ENCODE results near the gene AAGAB. TPM values are rescaled to one million over a fixed set of nuclear protein-coding genes. Genes with fewer than 3 reads are reported as not detected.

Gene AAGAB
- total RNA-seq, 1 experiment from 2014 or later, result 52.0 TPM

GRCh38 chr15:67190326-67190725, 64.1 kb downstream of the AAGAB start:
- no peak overlapping the region for H2AFZ ChIP-seq (ENCODE audit: low read depth, low read length, poor library complexity, severe bottlenecking)
- no peak overlapping the region for H3K4me2 ChIP-seq (ENCODE audit: low read length)
- ChIA-PET CTCF (no interaction called here), POLR2A (no interaction called here), RAD21 (ENCODE audit: low non-redundant PET in 1 of 2, low total read pairs in 2 of 2, uncharacterized antibody in 2 of 2, unreplicated experiment in 2 of 2) (no interaction called here)
- no peaks in the 10 kb centered on the region for H3K9me2 ChIP-seq (ENCODE audit: insufficient read depth)
- no peaks in the 10 kb centered on the region for H3K4me1 ChIP-seq (ENCODE audit: control insufficient read depth in 1 of 2, insufficient read depth in 2 of 2, low read length in 2 of 2)
- TF ChIP-seq SRF (IDR thresholded peaks at IDR 0.05; ENCODE audit: low read depth) (no peak), ZBTB33 (IDR thresholded peaks at IDR 0.05; ENCODE audit: extremely low read depth, insufficient replicate concordance, low read length) (no peak), EZH2 (IDR thresholded peaks at IDR 0.05) (no peak), POLR2A (IDR thresholded peaks at IDR 0.05; ENCODE audit: borderline replicate concordance, extremely low read depth, insufficient read depth, insufficient read length) (no peak), EZH2phosphoT487 (IDR thresholded peaks at IDR 0.05; ENCODE audit: borderline replicate concordance) (no peak), SP1 (IDR thresholded peaks at IDR 0.05; ENCODE audit: low read depth) (no peak), SIN3A (IDR thresholded peaks at IDR 0.05; ENCODE audit: low read depth) (no peak)
- DNase-seq (ENCODE audit: low read depth, low spot score), result no peak
- no peaks in the 10 kb centered on the region for H3K27me3 ChIP-seq (ENCODE audit: insufficient read depth, low read length)
- no peaks in the 10 kb centered on the region for H4K20me1 ChIP-seq (ENCODE audit: insufficient read depth)
- H3K9ac ChIP-seq (ENCODE audit: low read length), result no peak overlapping the region
- BruUV-seq (replicated peaks), result no TSS peak
- H3K27ac ChIP-seq (ENCODE audit: low read depth, low read length), result no peak overlapping the region
- no peaks in the 10 kb centered on the region for H3K9me3 ChIP-seq (ENCODE audit: control insufficient read depth in 1 of 2, insufficient read depth in 1 of 2, low read depth in 1 of 2, low read length in 2 of 2)
- intact Hi-C loops (cut with micrococcal nuclease), result no loop called here
- no peak overlapping the region for H3K4me3 ChIP-seq (replicated peaks in 1 of 2; ENCODE audit: low read depth in 1 of 2, low read length in 2 of 2)
- no peaks in the 10 kb centered on the region for H3K79me2 ChIP-seq (ENCODE audit: insufficient read depth, low read length)
- no peak for ATAC-seq
- H3K36me3 ChIP-seq (ENCODE audit: control insufficient read depth in 1 of 2, insufficient read depth in 2 of 2, low read length in 2 of 2), result peaks cover 18 to 55% of the 10 kb centered on the region in 2 experiments

- peak overlapping the region; percentile 32; the same call in 1 of the 2 replicates for H3K27ac ChIP-seq (ENCODE audit: low read depth, low read length)
- no peaks in the 10 kb centered on the region for H4K20me1 ChIP-seq (ENCODE audit: insufficient read depth)
- POLR2A ChIA-PET, result interaction anchor here (0.6 kb wide), 1 partner anchor 40 kb away, joined by 3 read pairs; no protein-coding TSS in a partner anchor
- no peaks in the 10 kb centered on the region for H3K9me2 ChIP-seq (ENCODE audit: insufficient read depth)
- H3K36me3 ChIP-seq (ENCODE audit: control insufficient read depth in 1 of 2, insufficient read depth in 2 of 2, low read length in 2 of 2), result peaks cover 21 to 60% of the 10 kb centered on the region in 2 experiments
- TF ChIP-seq CTCF (IDR thresholded peaks at IDR 0.05 in 2 of 3, conservative IDR thresholded peaks at IDR 0.05 in 1 of 3; ENCODE audit: borderline replicate concordance in 1 of 3, insufficient read depth in 1 of 3, low read depth in 2 of 3, low read length in 2 of 3) (no peak), ZBTB33 (IDR thresholded peaks at IDR 0.05; ENCODE audit: extremely low read depth, insufficient replicate concordance, low read length) (no peak), SIN3A (IDR thresholded peaks at IDR 0.05; ENCODE audit: low read depth) (no peak), SP1 (IDR thresholded peaks at IDR 0.05; ENCODE audit: low read depth) (no peak), SRF (IDR thresholded peaks at IDR 0.05; ENCODE audit: low read depth) (no peak), FOSL1 (IDR thresholded peaks at IDR 0.05; ENCODE audit: low read depth) (no peak)
- DNase-seq (ENCODE audit: low read depth, low spot score) (no peak), ATAC-seq (no peak)
- no peaks in the 10 kb centered on the region for H3K4me1 ChIP-seq (ENCODE audit: control insufficient read depth in 1 of 2, insufficient read depth in 2 of 2, low read length in 2 of 2)
- H3K4me3 ChIP-seq (replicated peaks in 1 of 2; ENCODE audit: low read depth in 1 of 2, low read length in 2 of 2), result no peak overlapping the region
- no TSS peak for BruUV-seq (replicated peaks)
- CTCF ChIA-PET, result interaction anchor here (1.0 kb wide), 1 partner anchor 243 kb away, joined by 3 read pairs; no protein-coding TSS in a partner anchor
- no peaks in the 10 kb centered on the region for H3K27me3 ChIP-seq (ENCODE audit: insufficient read depth, low read length)
- RAD21 ChIA-PET (ENCODE audit: low non-redundant PET in 1 of 2, low total read pairs in 2 of 2, uncharacterized antibody in 2 of 2, unreplicated experiment in 2 of 2), result no interaction called here
- no peaks in the 10 kb centered on the region for H3K79me2 ChIP-seq (ENCODE audit: insufficient read depth, low read length)
- no peak overlapping the region for H3K9ac ChIP-seq (ENCODE audit: low read length)
- no peaks in the 10 kb centered on the region for H3K9me3 ChIP-seq (ENCODE audit: control insufficient read depth in 1 of 2, insufficient read depth in 1 of 2, low read depth in 1 of 2, low read length in 2 of 2)
- intact Hi-C loops (cut with micrococcal nuclease), result no loop called here
- H3K4me2 ChIP-seq (ENCODE audit: low read length), result no peak overlapping the region
- no peak overlapping the region for H2AFZ ChIP-seq (ENCODE audit: low read depth, low read length, poor library complexity, severe bottlenecking)
Observed at GRCh38 chr15:67189326-67190051, 65.0 kb downstream of the AAGAB start.

All from HCT116 (cell line).